ENCODE results near the gene COX8A. TPM values are rescaled to one million over a fixed set of nuclear protein-coding genes. Genes with fewer than 3 reads are reported as not detected.

Gene COX8A
- total RNA-seq, 1 experiment from 2014 or later: 461 TPM

- BruUV-seq (replicated peaks): no TSS peak
- ChIA-PET POLR2A (no interaction called here), CTCF (interaction anchor here (1.0 to 1.9 kb wide), 2 partner anchors 60 to 95 kb away, joined by 4 to 7 read pairs; no protein-coding TSS in a partner anchor)
- Mint-ChIP-seq H3K4me3 (ENCODE audit: unreplicated experiment) (no peak overlapping the region), H3K4me1 (ENCODE audit: insufficient read depth, unreplicated experiment) (no peaks in the 10 kb centered on the region), H3K9me3 (ENCODE audit: unreplicated experiment) (no peaks in the 10 kb centered on the region), H3K27ac (ENCODE audit: low read depth, unreplicated experiment) (no peak overlapping the region), H3K27me3 (ENCODE audit: insufficient read depth, unreplicated experiment) (no peaks in the 10 kb centered on the region), H3K36me3 (ENCODE audit: insufficient read depth, unreplicated experiment) (peaks cover 7% of the 10 kb centered on the region)
- no peak for TF ChIP-seq CTCF (IDR thresholded peaks at IDR 0.05; ENCODE audit: unreplicated experiment)
- DNase-seq (ENCODE audit: unreplicated experiment): no peak
- intact Hi-C loops (cut with micrococcal nuclease): loop anchor here (10.0 kb wide), 1 partner anchor 47 kb away; no protein-coding TSS in a partner anchor
Observed at GRCh38 chr11:63931876-63932275, 42.5 kb upstream of the COX8A start.

- POLR2A ChIA-PET: interaction anchor here (1.0 kb wide), 1 partner anchor 232 kb away, joined by 3 read pairs; no protein-coding TSS in a partner anchor
- Mint-ChIP-seq H3K9me3 (ENCODE audit: unreplicated experiment) (no peaks in the 10 kb centered on the region), H3K4me1 (ENCODE audit: insufficient read depth, unreplicated experiment) (no peaks in the 10 kb centered on the region), H3K4me3 (ENCODE audit: unreplicated experiment) (no peak overlapping the region), H3K27ac (ENCODE audit: low read depth, unreplicated experiment) (no peak overlapping the region), H3K27me3 (ENCODE audit: insufficient read depth, unreplicated experiment) (no peaks in the 10 kb centered on the region), H3K36me3 (ENCODE audit: insufficient read depth, unreplicated experiment) (peaks cover 7% of the 10 kb centered on the region)
- intact Hi-C loops (cut with micrococcal nuclease): loop anchor here (10.0 kb wide), 1 partner anchor 49 kb away; no protein-coding TSS in a partner anchor
- CTCF ChIA-PET: interaction anchor here (0.7 to 1.0 kb wide), 3 partner anchors 12 to 196 kb away, joined by 3 to 4 read pairs (median 3); no protein-coding TSS in a partner anchor
- no TSS peak for BruUV-seq (replicated peaks)
- no peak for DNase-seq (ENCODE audit: unreplicated experiment)
- no peak for TF ChIP-seq CTCF (IDR thresholded peaks at IDR 0.05; ENCODE audit: unreplicated experiment)
Observed at GRCh38 chr11:63933459-63933858, 41.0 kb upstream of the COX8A start.

GRCh38 chr11:63937713-63938478, 36.5 kb upstream of the COX8A start:
- CTCF ChIA-PET: interaction anchor here (0.6 to 1.8 kb wide), 3 partner anchors 11 to 110 kb away, joined by 3 to 10 read pairs (median 4); no protein-coding TSS in a partner anchor
- intact Hi-C loops (cut with micrococcal nuclease): loop anchor here (10.0 kb wide), 1 partner anchor 53 kb away; no protein-coding TSS in a partner anchor

More at GRCh38 chr11:63937713-63938478, 36.5 kb upstream of the COX8A start:
- TF ChIP-seq CTCF (IDR thresholded peaks at IDR 0.05; ENCODE audit: unreplicated experiment): no peak
- POLR2A ChIA-PET: interaction anchor here (0.7 to 3.6 kb wide), 6 partner anchors 40 to 124 kb away, joined by 3 to 19 read pairs (median 4); partner anchors contain the start of gene MARK2
- no TSS peak for BruUV-seq (replicated peaks)
- H3K9me3 Mint-ChIP-seq (ENCODE audit: unreplicated experiment): no peaks in the 10 kb centered on the region
- H3K27me3 Mint-ChIP-seq (ENCODE audit: insufficient read depth, unreplicated experiment): no peaks in the 10 kb centered on the region
- H3K4me1 Mint-ChIP-seq (ENCODE audit: insufficient read depth, unreplicated experiment): no peaks in the 10 kb centered on the region
- DNase-seq (ENCODE audit: unreplicated experiment): peak; percentile 50
- H3K27ac Mint-ChIP-seq (ENCODE audit: low read depth, unreplicated experiment): peak overlapping the region; percentile 69
- H3K4me3 Mint-ChIP-seq (ENCODE audit: unreplicated experiment): peak overlapping the region; percentile 83
- no peaks in the 10 kb centered on the region for H3K36me3 Mint-ChIP-seq (ENCODE audit: insufficient read depth, unreplicated experiment)
